Esophagus squamous epithelium (tissue), 4 donors: ENCODE measurements around the gene WDR82. TPM values are rescaled to one million over a fixed set of nuclear protein-coding genes. Genes with fewer than 3 reads are reported as not detected.

Source experiments
- small RNA-seq, 4 donors: library from RNA; depleted of rRNA; stranded (forward); fragments of <200 nt; gene quantifications; one replicate each; pipeline ENCODE3, GENCODE V24; 2016
- total RNA-seq, 4 donors: library from RNA; depleted of rRNA; stranded (reverse); fragments of >200 nt; gene quantifications; one replicate each; pipeline ENCODE4 v1.1.0, GENCODE V29; 2016

Gene WDR82
- total RNA-seq, 4 donors from 2014 or later, result 42.7 to 58.7 (median 52.9) TPM

Small RNA genes within 50 kb of the gene (small RNA-seq; reads per million reads assigned to genes)
- gene MIR135A1 (0 reads per million in 4 donors), gene MIRLET7G (673 to 1,463 (median 723) reads per million in 4 donors)

Other genes starting within 250 kb of the WDR82 start
- 100 to 1,000 TPM in 1 of 4 donors, 10 to 100 TPM in 3; 49.3 to 105 (median 62.1) TPM for gene DUSP7, start 222.1 kb downstream of the WDR82 start, total RNA-seq
- gene POC1A, start 124.2 kb downstream of the WDR82 start, total RNA-seq, result 10 to 100 TPM in 1 of 4 donors, 1 to 10 TPM in 3; 2.7 to 10.3 (median 4.8) TPM
- 10 to 100 TPM; 28.3 to 45.5 (median 35.1) TPM for gene ALAS1, start 80.5 kb downstream of the WDR82 start, total RNA-seq
- not detected for gene TLR9, start 53.0 kb downstream of the WDR82 start, total RNA-seq
- 10 to 100 TPM; 31.6 to 74.9 (median 55.7) TPM for gene TWF2, start 39.5 kb downstream of the WDR82 start, total RNA-seq
- 10 to 100 TPM in 3 of 4 donors, 1 to 10 TPM in 1; 3.2 to 25.6 (median 12.3) TPM for gene PPM1M, start 32.9 kb downstream of the WDR82 start, total RNA-seq
- 1 to 10 TPM; 4.5 to 8.0 (median 7.5) TPM for gene GLYCTK, start 9.2 kb upstream of the WDR82 start, total RNA-seq
- 1 to 10 TPM; 1.3 to 5.9 (median 1.9) TPM for gene DNAH1, start 37.7 kb upstream of the WDR82 start, total RNA-seq
- 10 to 100 TPM; 51.0 to 75.5 (median 56.2) TPM for gene BAP1, start 131.4 kb upstream of the WDR82 start, total RNA-seq
- 1 to 10 TPM; 1.0 to 7.1 (median 4.5) TPM for gene PHF7, start 132.0 kb upstream of the WDR82 start, total RNA-seq
- gene SEMA3G, start 166.5 kb upstream of the WDR82 start, total RNA-seq, result 1 to 10 TPM in 3 of 4 donors, under 1 TPM in 1; 0.34 to 9.8 (median 3.4) TPM
- gene TNNC1, start 175.4 kb upstream of the WDR82 start, total RNA-seq, result 1 to 10 TPM in 1 of 4 donors, not detected in 3; 4.1 TPM
- gene NISCH, start 177.0 kb upstream of the WDR82 start, total RNA-seq, result 10 to 100 TPM; 33.6 to 82.2 (median 40.6) TPM
- 10 to 100 TPM in 3 of 4 donors, 1 to 10 TPM in 1; 5.6 to 69.4 (median 32.3) TPM for gene STAB1, start 216.7 kb upstream of the WDR82 start, total RNA-seq